Trophoblast cell (in vitro differentiated cells and primary cell): ENCODE measurements around the gene NDUFA12.

Experiments
- DNase-seq, 2 donors: peaks; one replicate each; pipeline ENCODE4 v3.0.0-alpha.2; 2016
- H2AFZ ChIP-seq: 2 replicates; pipeline ENCODE4 v1.6.1; 2013; ENCODE audit warnings: low read length, moderate library complexity, mild to moderate bottlenecking; ENCODE audit not compliant: insufficient read depth, poor library complexity
- H2AK5ac ChIP-seq: 2 replicates; pipeline ENCODE4 v1.6.1; 2013; ENCODE audit warnings: mild to moderate bottlenecking, low read length
- H2BK120ac ChIP-seq: 2 replicates; pipeline ENCODE4 v1.6.1; 2013; ENCODE audit warnings: low read length, mild to moderate bottlenecking, moderate library complexity; ENCODE audit not compliant: insufficient read depth, poor library complexity
- H2BK12ac ChIP-seq: 2 replicates; pipeline ENCODE4 v1.6.1; 2013; ENCODE audit warnings: mild to moderate bottlenecking, low read length, moderate library complexity
- H2BK5ac ChIP-seq: 2 replicates; pipeline ENCODE4 v1.6.1; 2013; ENCODE audit warnings: low read length, low read depth, moderate library complexity, mild to moderate bottlenecking; ENCODE audit not compliant: poor library complexity
- H3K14ac ChIP-seq: 2 replicates; pipeline ENCODE4 v1.6.1; 2013; ENCODE audit warnings: mild to moderate bottlenecking, low read length
- H3K18ac ChIP-seq: 2 replicates; pipeline ENCODE4 v1.6.1; 2013; ENCODE audit warnings: mild to moderate bottlenecking, low read length
- H3K23ac ChIP-seq: 2 replicates; pipeline ENCODE4 v1.6.1; 2013; ENCODE audit warnings: low read length
- H3K27ac ChIP-seq: 2 replicates; pipeline ENCODE4 v1.5.1; 2013; ENCODE audit warnings: low read depth, mild to moderate bottlenecking, inconsistent platforms, low read length, moderate library complexity
- H3K27me3 ChIP-seq: 2 replicates; pipeline ENCODE4 v1.6.1; 2013; ENCODE audit warnings: inconsistent platforms, mild to moderate bottlenecking, low read length, moderate library complexity; ENCODE audit not compliant: insufficient read depth
- H3K36me3 ChIP-seq, 2 experiments: 1 replicate in 1 of 2; 2 replicates in 1 of 2; pipeline ENCODE4 v1.6.1; 2013; ENCODE audit warnings: low read length in 2 of 2, mild to moderate bottlenecking in 2 of 2, moderate library complexity in 1 of 2; ENCODE audit not compliant: insufficient read depth in 2 of 2, control insufficient read depth in 1 of 2
- H3K4ac ChIP-seq: 2 replicates; pipeline ENCODE4 v1.6.1; 2013; ENCODE audit warnings: low read depth, mild to moderate bottlenecking, low read length, moderate library complexity
- H3K4me1 ChIP-seq, 2 experiments: 1 replicate in 1 of 2; 2 replicates in 1 of 2; pipeline ENCODE4 v1.6.1; 2013; ENCODE audit warnings: low read length in 2 of 2, mild to moderate bottlenecking in 2 of 2, moderate library complexity in 1 of 2; ENCODE audit not compliant: insufficient read depth in 2 of 2, control insufficient read depth in 1 of 2
- H3K4me2 ChIP-seq: 2 replicates; pipeline ENCODE4 v1.6.1; 2013; ENCODE audit warnings: inconsistent platforms, mild to moderate bottlenecking, low read length, moderate library complexity
- H3K4me3 ChIP-seq: 2 replicates; pipeline ENCODE4 v1.5.1; 2013; ENCODE audit warnings: mild to moderate bottlenecking, low read depth, low read length, inconsistent platforms
- H3K79me1 ChIP-seq: one replicate; pipeline ENCODE4 v1.6.1; 2013; ENCODE audit warnings: low read length
- H3K79me2 ChIP-seq: 2 replicates; pipeline ENCODE4 v1.6.1; 2013; ENCODE audit warnings: low read length, mild to moderate bottlenecking; ENCODE audit not compliant: control insufficient read depth, insufficient read depth, poor library complexity
- H3K9ac ChIP-seq: 2 replicates; pipeline ENCODE4 v1.6.1; 2013; ENCODE audit warnings: mild to moderate bottlenecking, low read length
- H3K9me3 ChIP-seq: 2 replicates; pipeline ENCODE4 v1.6.1; 2013; ENCODE audit warnings: low read depth, mild to moderate bottlenecking, control low read depth, inconsistent platforms, low read length; ENCODE audit not compliant: insufficient read depth
- H4K12ac ChIP-seq: 2 replicates; pipeline ENCODE4 v1.6.1; 2013; ENCODE audit warnings: low read depth, mild to moderate bottlenecking, low read length, moderate library complexity
- H4K8ac ChIP-seq: 2 replicates; pipeline ENCODE4 v1.6.1; 2013; ENCODE audit warnings: low read depth, mild to moderate bottlenecking, low read length, moderate library complexity
- H4K91ac ChIP-seq: one replicate; pipeline ENCODE4 v1.6.1; 2013; ENCODE audit warnings: low read depth, mild to moderate bottlenecking, low read length, moderate library complexity
- WGBS: extraction: QIAGEN DNeasy Blood & Tissue Kit; methylation state at CpG from one replicate; pipeline ENCODE4 v1.1.7; 2013; ENCODE audit warnings: missing lambda C conversion rate; ENCODE audit not compliant: insufficient read length, insufficient coverage; ENCODE audit errors: extremely low coverage; 5-methylcytosine and 5-hydroxymethylcytosine counted together

The NDUFA12 gene

GRCh38 chr12:94980577-94980976 lies 22.9 kb downstream of the NDUFA12 start:
- H4K8ac ChIP-seq: no peak overlapping the region
- H2BK5ac ChIP-seq: no peak overlapping the region
- DNase-seq: peak in 1 of 2 donors; percentile 37
- no peak overlapping the region for H3K18ac ChIP-seq
- WGBS: no CpG with 5 or more reads among the region's 4 CpGs
- no peak overlapping the region for H3K4me3 ChIP-seq
- no peaks in the 10 kb centered on the region for H3K27me3 ChIP-seq
- no peak overlapping the region for H4K12ac ChIP-seq
- H3K27ac ChIP-seq: no peak overlapping the region
- no peak overlapping the region for H2AFZ ChIP-seq
- no peaks in the 10 kb centered on the region for H3K9me3 ChIP-seq
- H3K79me1 ChIP-seq: peaks cover 4% of the 10 kb centered on the region
- H4K91ac ChIP-seq: no peak overlapping the region
- no peak overlapping the region for H3K4me2 ChIP-seq
- H3K4ac ChIP-seq: no peak overlapping the region
- no peak overlapping the region for H2AK5ac ChIP-seq
- H3K23ac ChIP-seq: no peak overlapping the region
- no peak overlapping the region for H2BK120ac ChIP-seq
- H3K79me2 ChIP-seq: no peaks in the 10 kb centered on the region
- peaks cover 0 to 3% of the 10 kb centered on the region in 2 experiments for H3K36me3 ChIP-seq
- no peak overlapping the region for H2BK12ac ChIP-seq
- peaks cover 12 to 21% of the 10 kb centered on the region in 2 experiments for H3K4me1 ChIP-seq
- no peak overlapping the region for H3K9ac ChIP-seq
- H3K14ac ChIP-seq: no peak overlapping the region

GRCh38 chr12:94979941-94980340 lies 23.6 kb downstream of the NDUFA12 start:
- Histone ChIP-seq H3K79me2 (no peaks in the 10 kb centered on the region), H3K79me1 (peaks cover 4% of the 10 kb centered on the region), H2BK120ac (no peak overlapping the region), H3K9ac (no peak overlapping the region), H3K4me3 (no peak overlapping the region), H3K23ac (no peak overlapping the region), H3K14ac (no peak overlapping the region), H3K27me3 (no peaks in the 10 kb centered on the region), H2AK5ac (no peak overlapping the region), H4K8ac (no peak overlapping the region), H3K4me2 (no peak overlapping the region), H2AFZ (no peak overlapping the region), H3K4ac (no peak overlapping the region), H3K18ac (no peak overlapping the region), H2BK12ac (no peak overlapping the region), H3K36me3 (peaks cover 0 to 3% of the 10 kb centered on the region in 2 experiments), H3K4me1 (peaks cover 12 to 21% of the 10 kb centered on the region in 2 experiments), H3K9me3 (no peaks in the 10 kb centered on the region), H4K12ac (no peak overlapping the region), H4K91ac (no peak overlapping the region), H3K27ac (no peak overlapping the region), H2BK5ac (no peak overlapping the region)
- peak in 1 of 2 donors; percentile 28 for DNase-seq
- no CpG with 5 or more reads among the region's 4 CpGs for WGBS

GRCh38 chr12:94977766-94978468 lies 25.6 kb downstream of the NDUFA12 start:
- no peak overlapping the region for H3K4me2 ChIP-seq
- no peak overlapping the region for H2BK5ac ChIP-seq
- H4K8ac ChIP-seq: no peak overlapping the region
- no peaks in the 10 kb centered on the region for H3K27me3 ChIP-seq
- H2AK5ac ChIP-seq: no peak overlapping the region
- H3K4ac ChIP-seq: no peak overlapping the region
- H3K18ac ChIP-seq: no peak overlapping the region
- no peak overlapping the region for H2BK12ac ChIP-seq
- H3K79me2 ChIP-seq: no peaks in the 10 kb centered on the region
- H3K79me1 ChIP-seq: no peaks in the 10 kb centered on the region
- no CpG with 5 or more reads among the region's 4 CpGs for whole genome bisulfite sequencing
- no peak overlapping the region for H3K14ac ChIP-seq
- H3K36me3 ChIP-seq: peaks cover 0 to 2% of the 10 kb centered on the region in 2 experiments
- no peak overlapping the region for H2AFZ ChIP-seq
- no peak overlapping the region for H3K27ac ChIP-seq
- no peak overlapping the region for H3K4me3 ChIP-seq
- H3K9me3 ChIP-seq: no peaks in the 10 kb centered on the region
- no peak overlapping the region for H4K12ac ChIP-seq
- peak; percentile 88 to 95 for DNase-seq
- H4K91ac ChIP-seq: no peak overlapping the region
- no peak overlapping the region for H2BK120ac ChIP-seq
- peaks cover 2 to 7% of the 10 kb centered on the region in 2 experiments for H3K4me1 ChIP-seq
- peak overlapping the region; percentile 17 for H3K9ac ChIP-seq
- H3K23ac ChIP-seq: peak overlapping the region; percentile 31

- H3K4me3 ChIP-seq: no peak overlapping the region
- no peak overlapping the region for H3K14ac ChIP-seq
- H3K9ac ChIP-seq: no peak overlapping the region
- H3K18ac ChIP-seq: no peak overlapping the region
- H2BK12ac ChIP-seq: no peak overlapping the region
- no peak overlapping the region for H3K23ac ChIP-seq
- no peak overlapping the region for H2BK120ac ChIP-seq
- H3K4me1 ChIP-seq: peaks cover 2 to 5% of the 10 kb centered on the region in 2 experiments
- no peak overlapping the region for H2AK5ac ChIP-seq
- H4K91ac ChIP-seq: no peak overlapping the region
- no peaks in the 10 kb centered on the region for H3K79me2 ChIP-seq
- H3K79me1 ChIP-seq: no peaks in the 10 kb centered on the region
- no peak overlapping the region for H2AFZ ChIP-seq
- H4K8ac ChIP-seq: no peak overlapping the region
- H2BK5ac ChIP-seq: no peak overlapping the region
- DNase-seq: no peak
- H4K12ac ChIP-seq: no peak overlapping the region
- no peaks in the 10 kb centered on the region for H3K9me3 ChIP-seq
- H3K27me3 ChIP-seq: no peaks in the 10 kb centered on the region
- no peak overlapping the region for H3K27ac ChIP-seq
- H3K4me2 ChIP-seq: no peak overlapping the region
- WGBS: no CpG with 5 or more reads among the region's 5 CpGs
- no peak overlapping the region for H3K4ac ChIP-seq
- peaks cover 2% of the 10 kb centered on the region in 2 experiments for H3K36me3 ChIP-seq
Measured at GRCh38 chr12:94973221-94973620, 30.3 kb downstream of the NDUFA12 start.
